Measurements from ENCODE around the gene PGBD5.

PGBD5 gene

GRCh38 chr1:230379462-230379861 is 46.7 kb downstream of the PGBD5 start:
- in situ Hi-C loops (cut with MboI; ENCODE audit: low sequenced_read_pairs) = no loop called here

GRCh38 chr1:230377851-230378250 is 48.3 kb downstream of the PGBD5 start:
- in situ Hi-C loops (cut with MboI; ENCODE audit: low sequenced_read_pairs) = no loop called here

- in situ Hi-C loops (cut with MboI; ENCODE audit: low sequenced_read_pairs) = no loop called here
These were observed 48.8 kb downstream of the PGBD5 start for GRCh38 chr1:230377324-230377723.

GRCh38 chr1:230376296-230376695 is 49.8 kb downstream of the PGBD5 start:
- in situ Hi-C loops (cut with MboI; ENCODE audit: low sequenced_read_pairs) = no loop called here

GRCh38 chr1:230375780-230376179 is 50.4 kb downstream of the PGBD5 start:
- in situ Hi-C loops (cut with MboI; ENCODE audit: low sequenced_read_pairs) = no loop called here

GRCh38 chr1:230375147-230375546 is 51.0 kb downstream of the PGBD5 start:
- in situ Hi-C loops (cut with MboI; ENCODE audit: low sequenced_read_pairs) = no loop called here

GRCh38 chr1:230371923-230372703 is 54.0 kb downstream of the PGBD5 start:
- in situ Hi-C loops (cut with MboI; ENCODE audit: low sequenced_read_pairs) = no loop called here

GRCh38 chr1:230370109-230370508 is 56.0 kb downstream of the PGBD5 start:
- in situ Hi-C loops (cut with MboI; ENCODE audit: low sequenced_read_pairs) = no loop called here

- in situ Hi-C loops (cut with MboI; ENCODE audit: low sequenced_read_pairs) = no loop called here
These were observed 57.3 kb downstream of the PGBD5 start for GRCh38 chr1:230368871-230369270.

- in situ Hi-C loops (cut with MboI; ENCODE audit: low sequenced_read_pairs) = no loop called here
These were observed 57.8 kb downstream of the PGBD5 start for GRCh38 chr1:230368363-230368762.

- in situ Hi-C loops (cut with MboI; ENCODE audit: low sequenced_read_pairs) = no loop called here
These were observed 59.6 kb downstream of the PGBD5 start for GRCh38 chr1:230366504-230366915.

GRCh38 chr1:230365723-230366307 is 60.3 kb downstream of the PGBD5 start:
- in situ Hi-C loops (cut with MboI; ENCODE audit: low sequenced_read_pairs) = no loop called here

GRCh38 chr1:230362949-230363348 is 63.2 kb downstream of the PGBD5 start:
- in situ Hi-C loops (cut with MboI; ENCODE audit: low sequenced_read_pairs) = no loop called here

- in situ Hi-C loops (cut with MboI; ENCODE audit: low sequenced_read_pairs) = no loop called here
These were observed 64.2 kb downstream of the PGBD5 start for GRCh38 chr1:230361941-230362340.

- in situ Hi-C loops (cut with MboI; ENCODE audit: low sequenced_read_pairs) = no loop called here
These were observed 66.0 kb downstream of the PGBD5 start for GRCh38 chr1:230359992-230360668.

- in situ Hi-C loops (cut with MboI; ENCODE audit: low sequenced_read_pairs) = no loop called here
These were observed 69.0 kb downstream of the PGBD5 start for GRCh38 chr1:230356869-230357794.

GRCh38 chr1:230356190-230356589 is 69.9 kb downstream of the PGBD5 start:
- in situ Hi-C loops (cut with MboI; ENCODE audit: low sequenced_read_pairs) = no loop called here

GRCh38 chr1:230355594-230355993 is 70.5 kb downstream of the PGBD5 start:
- in situ Hi-C loops (cut with MboI; ENCODE audit: low sequenced_read_pairs) = no loop called here

- in situ Hi-C loops (cut with MboI; ENCODE audit: low sequenced_read_pairs) = no loop called here
These were observed 71.0 kb downstream of the PGBD5 start for GRCh38 chr1:230355128-230355527.

GRCh38 chr1:230354005-230354404 is 72.1 kb downstream of the PGBD5 start:
- in situ Hi-C loops (cut with MboI; ENCODE audit: low sequenced_read_pairs) = no loop called here

- in situ Hi-C loops (cut with MboI; ENCODE audit: low sequenced_read_pairs) = no loop called here
These were observed 73.6 kb downstream of the PGBD5 start for GRCh38 chr1:230352537-230352936.
